Ectodermal cell (in vitro differentiated cells): ENCODE data around the gene DAPK3.
"Not testable (repeated sequence)": the region's sequence is repeated elsewhere in the genome, so short reads cannot be mapped to it uniquely, and the experiment has no call there.

Experiments used
- H3K27ac ChIP-seq: 2 replicates; pipeline ENCODE4 v1.7.0; 2013; ENCODE audit warnings: mild to moderate bottlenecking, low read depth, low read length; ENCODE audit not compliant: insufficient read depth, poor library complexity, severe bottlenecking
- H3K27me3 ChIP-seq: 2 replicates; pipeline ENCODE4 v1.7.0; 2013; ENCODE audit warnings: mild to moderate bottlenecking, low read length; ENCODE audit not compliant: insufficient read depth, control insufficient read depth, poor library complexity, severe bottlenecking
- H3K36me3 ChIP-seq: one replicate; pipeline ENCODE4 v1.7.0; 2013; ENCODE audit warnings: low read length; ENCODE audit not compliant: control insufficient read depth, insufficient read depth
- H3K4me1 ChIP-seq: one replicate; pipeline ENCODE4 v1.7.0; 2013; ENCODE audit warnings: low read length; ENCODE audit not compliant: control insufficient read depth, insufficient read depth
- H3K4me3 ChIP-seq: 2 replicates; pipeline ENCODE4 v1.7.0; 2013; ENCODE audit warnings: low read depth, low read length, control low read depth; ENCODE audit not compliant: insufficient read depth
- H3K9me3 ChIP-seq: 2 replicates; pipeline ENCODE4 v1.7.0; 2013; ENCODE audit warnings: mild to moderate bottlenecking, low read length, moderate library complexity; ENCODE audit not compliant: control insufficient read depth
- WGBS, 2 experiments: methylation state at CpG; one replicate each; pipeline ENCODE4 v1.1.7; 2013; ENCODE audit warnings: missing lambda C conversion rate in 2 of 2; 5-methylcytosine and 5-hydroxymethylcytosine counted together

The DAPK3 gene

GRCh38 chr19:4000798-4001197 lies 29.9 kb upstream of the DAPK3 start:
- not testable (repeated sequence) for H3K27ac ChIP-seq, H3K27me3 ChIP-seq, H3K4me3 ChIP-seq, H3K4me1 ChIP-seq, H3K9me3 ChIP-seq, H3K36me3 ChIP-seq
- WGBS, 2 experiments, result 88 to 94% methylated on average over 5 of the region's 5 CpGs

DNA sequence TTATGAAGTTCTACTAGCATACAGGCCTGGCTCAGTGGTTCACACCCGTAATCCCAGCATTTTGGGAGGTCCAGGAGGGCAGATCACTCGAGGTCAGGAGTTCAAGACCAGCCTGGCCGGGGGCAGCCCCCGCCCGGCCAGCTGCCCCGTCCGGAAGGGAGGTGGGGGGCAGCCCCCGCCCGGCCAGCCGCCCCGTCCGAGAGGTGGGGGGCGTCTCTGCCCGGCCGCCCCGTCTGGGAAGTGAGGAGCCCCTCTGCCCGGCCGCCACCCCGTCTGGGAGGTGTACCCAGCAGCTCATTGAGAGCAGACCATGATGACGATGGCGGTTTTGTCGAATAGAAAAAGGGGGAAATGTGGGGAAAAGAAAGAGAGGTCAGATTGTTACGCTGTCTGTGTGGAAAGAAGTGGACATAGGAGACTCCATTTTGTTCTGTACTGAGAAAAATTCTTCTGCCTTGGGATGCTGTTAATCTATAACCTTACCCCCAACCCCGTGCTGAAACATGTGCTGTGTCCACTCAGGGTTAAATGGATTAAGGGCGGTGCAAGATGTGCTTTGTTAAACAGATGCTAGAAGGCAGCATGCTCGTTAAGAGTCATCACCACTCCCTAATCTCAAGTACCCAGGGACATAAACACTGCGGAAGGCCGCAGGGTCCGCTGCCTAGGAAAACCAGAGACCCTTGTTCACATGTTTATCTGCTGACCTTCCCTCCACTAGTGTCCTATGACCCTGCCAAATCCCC lies 27.9 kb upstream of the DAPK3 start:
- not testable (repeated sequence) for H3K27ac ChIP-seq, H3K27me3 ChIP-seq, H3K36me3 ChIP-seq, H3K4me1 ChIP-seq, H3K4me3 ChIP-seq, H3K9me3 ChIP-seq
- 92 to 93% methylated on average over 27 to 28 of the region's 29 CpGs for WGBS, 2 experiments

- Histone ChIP-seq H3K4me3 (no peak overlapping the region), H3K36me3 (no peaks in the 10 kb centered on the region), H3K27ac (no peak overlapping the region), H3K9me3 (no peaks in the 10 kb centered on the region), H3K4me1 (no peaks in the 10 kb centered on the region), H3K27me3 (no peaks in the 10 kb centered on the region)
- 89 to 92% methylated on average over 6 of the region's 6 CpGs for WGBS, 2 experiments
Measured at GRCh38 chr19:3995607-3996006, 24.7 kb upstream of the DAPK3 start.

DNA sequence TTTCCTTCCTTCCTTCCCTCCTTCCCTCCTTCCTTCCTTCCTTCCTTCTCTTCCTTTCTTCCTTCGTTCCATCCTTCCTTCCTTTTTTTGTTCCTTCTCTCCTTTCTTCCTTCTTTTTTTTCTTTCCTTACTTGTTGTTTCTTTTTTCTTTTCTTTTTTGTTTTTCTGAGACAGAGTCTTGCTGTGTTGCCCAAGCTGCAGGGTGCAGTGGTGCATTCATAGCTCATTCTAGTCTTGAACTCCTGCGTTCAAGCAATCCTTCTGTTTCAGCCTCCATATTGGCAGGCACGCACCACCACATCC lies 19.9 kb upstream of the DAPK3 start:
- Histone ChIP-seq H3K36me3 (no peaks in the 10 kb centered on the region), H3K4me3 (no peak overlapping the region), H3K9me3 (no peaks in the 10 kb centered on the region), H3K27ac (no peak overlapping the region), H3K4me1 (peaks cover 10% of the 10 kb centered on the region), H3K27me3 (peaks cover 13% of the 10 kb centered on the region)
- 92 to 93% methylated on average over 3 of the region's 3 CpGs for WGBS, 2 experiments

GRCh38 chr19:3987619-3988371 lies 16.9 kb upstream of the DAPK3 start:
- 19% methylated on average over 30 of the region's 30 CpGs for WGBS, 2 experiments
- Histone ChIP-seq H3K27me3 (peaks cover 13% of the 10 kb centered on the region), H3K36me3 (peaks cover 15% of the 10 kb centered on the region), H3K4me1 (peaks cover 17% of the 10 kb centered on the region), H3K27ac (no peak overlapping the region), H3K4me3 (no peak overlapping the region), H3K9me3 (no peaks in the 10 kb centered on the region)

- WGBS, 2 experiments, result 1 to 3% methylated on average over 19 to 21 of the region's 21 CpGs
- peak overlapping the region; percentile 2 for H3K27ac ChIP-seq
- peaks cover 17% of the 10 kb centered on the region for H3K4me1 ChIP-seq
- H3K36me3 ChIP-seq, result peaks cover 28% of the 10 kb centered on the region
- H3K9me3 ChIP-seq, result no peaks in the 10 kb centered on the region
- H3K4me3 ChIP-seq, result peak overlapping the region; percentile 94
- peaks cover 13% of the 10 kb centered on the region for H3K27me3 ChIP-seq
Measured at GRCh38 chr19:3986260-3987041, 15.6 kb upstream of the DAPK3 start.

DNA sequence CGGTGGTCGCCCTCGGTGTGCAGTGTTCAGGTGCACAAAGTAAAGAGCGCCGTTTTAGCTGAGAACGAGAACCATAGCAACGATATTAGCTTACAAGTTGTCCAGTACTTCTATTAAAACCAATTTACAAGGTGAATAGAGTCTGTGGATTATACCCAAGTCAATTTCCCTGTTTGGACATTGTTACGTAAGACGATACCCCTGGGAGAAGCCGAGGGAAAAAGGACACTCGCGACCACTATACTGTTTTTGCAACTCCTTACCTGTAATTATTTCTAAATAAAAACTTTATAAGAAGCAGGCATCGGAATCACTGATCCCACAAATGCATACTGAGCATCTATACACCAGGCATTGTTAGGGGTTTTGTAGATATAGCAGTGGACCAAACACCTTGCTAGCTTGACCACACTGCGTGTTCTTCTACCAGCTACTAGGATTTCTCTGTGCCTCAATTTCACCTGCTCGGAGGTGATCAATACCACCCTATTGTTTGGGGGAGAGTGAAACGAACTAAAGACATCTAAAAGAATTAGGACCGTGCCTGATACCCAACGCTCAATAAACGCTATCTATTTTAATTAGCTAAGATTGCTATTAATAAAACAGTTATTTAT lies 14.9 kb upstream of the DAPK3 start:
- 7 to 8% methylated on average over 17 to 19 of the region's 19 CpGs for WGBS, 2 experiments
- peaks cover 17% of the 10 kb centered on the region for H3K4me1 ChIP-seq
- H3K27me3 ChIP-seq, result peaks cover 13% of the 10 kb centered on the region
- no peak overlapping the region for H3K27ac ChIP-seq
- H3K4me3 ChIP-seq, result peak overlapping the region; percentile 94
- no peaks in the 10 kb centered on the region for H3K9me3 ChIP-seq
- H3K36me3 ChIP-seq, result peaks cover 35% of the 10 kb centered on the region

- Histone ChIP-seq H3K4me3 (peak within 1 kb of the TSS; percentile 94), H3K27ac (peak within 1 kb of the TSS; percentile 97), H3K4me1 (peaks cover 17% of the 10 kb centered on the region), H3K27me3 (peaks cover 13% of the 10 kb centered on the region), H3K36me3 (peaks cover 42% of the 10 kb centered on the region), H3K9me3 (no peaks in the 10 kb centered on the region)
- WGBS, 2 experiments, result 0% methylated on average over 80 of the region's 80 CpGs
Measured at GRCh38 chr19:3984908-3985642, 14.2 kb upstream of the DAPK3 start, which contains the start of gene EEF2. TSS of gene EEF2 (minus strand) at chr19:3985463. CDS start at chr19:3985380, 83 bp downstream.

DNA sequence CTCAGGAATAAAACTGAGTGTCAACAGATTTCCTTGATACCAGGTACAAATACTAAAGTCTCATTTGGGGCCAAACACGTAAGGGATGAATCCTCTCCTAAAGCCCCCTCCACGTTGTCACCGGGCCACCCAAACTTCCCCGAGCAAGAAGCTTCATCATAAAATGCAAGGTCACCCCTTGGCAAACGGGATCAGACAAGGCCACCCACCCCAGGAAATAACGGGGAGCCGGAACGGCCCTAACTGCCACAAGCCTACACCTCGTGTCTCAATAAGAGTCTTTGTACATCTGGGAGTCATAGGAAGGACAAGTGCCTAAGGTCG lies 13.6 kb upstream of the DAPK3 start:
- Histone ChIP-seq H3K27me3 (peaks cover 13% of the 10 kb centered on the region), H3K9me3 (no peaks in the 10 kb centered on the region), H3K27ac (peak overlapping the region; percentile 97), H3K4me1 (peaks cover 17% of the 10 kb centered on the region), H3K4me3 (peak overlapping the region; percentile 94), H3K36me3 (peaks cover 47% of the 10 kb centered on the region)
- WGBS, 2 experiments, result 1 to 2% methylated on average over 10 of the region's 10 CpGs
